Measurements from ENCODE around the gene ANKRD42. TPM values are rescaled to one million over a fixed set of nuclear protein-coding genes. Genes with fewer than 3 reads are reported as not detected.

ANKRD42 gene
- total and polyA plus RNA-seq, 2 of the 8 experiments (the other 6 are each of a cell fraction or from before 2014, with no cell fraction given) = 2.0 to 5.5 TPM

GRCh38 chr11:83252941-83253340 lies 59.4 kb downstream of the ANKRD42 start:
- Histone ChIP-seq H2BK20ac (ENCODE audit: low read length) (no peak overlapping the region), H3K4me3 (ENCODE audit: extremely low read depth in 1 of 4, insufficient read depth in 2 of 4, low read depth in 3 of 4, low read length in 4 of 4) (no peak overlapping the region), H3K9ac (replicated peaks in 1 of 4; ENCODE audit: extremely low read depth in 1 of 4, low read depth in 3 of 4, low read length in 3 of 4) (no peak overlapping the region), H3K79me1 (ENCODE audit: low read depth, low read length) (no peaks in the 10 kb centered on the region), H4K20me1 (replicated peaks in 1 of 2; ENCODE audit: control insufficient read depth in 1 of 2, insufficient read depth in 2 of 2, low read length in 2 of 2) (peaks cover 0 to 1% of the 10 kb centered on the region in 2 experiments), H3K23me2 (ENCODE audit: low read depth, low read length) (no peaks in the 10 kb centered on the region; the same call in 1 of the 2 replicates), H3K4me2 (ENCODE audit: insufficient read depth in 1 of 2, low read depth in 2 of 2, low read length in 2 of 2) (no peak overlapping the region), H2BK15ac (ENCODE audit: low read length) (no peak overlapping the region), H3K79me2 (ENCODE audit: control insufficient read depth in 1 of 2, insufficient read depth in 2 of 2, low read length in 2 of 2) (no peaks in the 10 kb centered on the region), H4K5ac (ENCODE audit: insufficient read length, low read depth, low read length) (no peak overlapping the region), H3K56ac (replicated peaks; ENCODE audit: insufficient read length, low read depth, low read length) (no peak overlapping the region), H3K23ac (ENCODE audit: insufficient read length) (no peak overlapping the region), H2BK12ac (ENCODE audit: low read depth, low read length) (no peak overlapping the region), H2BK5ac (ENCODE audit: low read depth, low read length) (no peak overlapping the region), H3K4me1 (replicated peaks in 1 of 4; ENCODE audit: control insufficient read depth in 3 of 4, insufficient read depth in 4 of 4, low read length in 3 of 4) (no peaks in the 10 kb centered on the region), H3K18ac (ENCODE audit: extremely low read depth, low read length) (no peak overlapping the region), H3K9me3 (ENCODE audit: insufficient read depth in 2 of 2, low read depth in 1 of 2, low read length in 1 of 2) (no peaks in the 10 kb centered on the region), H4K8ac (ENCODE audit: extremely low read depth, insufficient read depth, low read length) (no peak overlapping the region), H3K4ac (replicated peaks; ENCODE audit: insufficient read length, low read depth, low read length) (no peak overlapping the region), H2BK120ac (replicated peaks; ENCODE audit: low read depth, low read length) (no peak overlapping the region), H2AK5ac (ENCODE audit: low read depth, low read length) (no peak overlapping the region), H3K36me3 (ENCODE audit: control insufficient read depth in 2 of 4, insufficient read depth in 4 of 4, low read length in 3 of 4) (no peaks in the 10 kb centered on the region; a peak in 1 of 8 replicates), H4K91ac (replicated peaks; ENCODE audit: insufficient read length, low read length) (no peak overlapping the region), H2AFZ (ENCODE audit: low read length) (no peak overlapping the region), H3K27ac (ENCODE audit: low read depth, low read length) (no peak overlapping the region), H3K14ac (ENCODE audit: insufficient read length) (no peak overlapping the region), H3K27me3 (replicated peaks in 1 of 4; ENCODE audit: control insufficient read depth in 3 of 4, extremely low read depth in 1 of 4, insufficient read depth in 3 of 4, low read length in 3 of 4) (no peaks in the 10 kb centered on the region)
- CTCF ChIA-PET (ENCODE audit: partially characterized antibody) = interaction anchor here (0.7 to 1.9 kb wide), 5 partner anchors 9 to 565 kb away, joined by 3 to 6 read pairs (median 4); no protein-coding TSS in a partner anchor
- 95% methylated on average over 2 of the region's 2 CpGs; no CpG with 5 or more reads in 1 of the 2 experiments for WGBS, 2 experiments (ENCODE audit: extremely low coverage in 1 of 2, insufficient coverage in 1 of 2, insufficient read length in 1 of 2, insufficient replicate concordance in 2 of 2, low coverage in 1 of 2, low lambda C conversion rate in 2 of 2, missing lambda C conversion rate in 1 of 2)
- POLR2A ChIA-PET (ENCODE audit: partially characterized antibody) = interaction anchor here (0.7 kb wide), 1 partner anchor 34 kb away, joined by 3 read pairs; no protein-coding TSS in a partner anchor
- FAIRE-seq = no peak
- no peak for DNase-seq (ENCODE audit: low read depth in 1 of 2, low spot score in 2 of 2)
- TF ChIP-seq NRF1 (IDR thresholded peaks at IDR 0.05; ENCODE audit: low read depth, low read length) (no peak), ASH2L (IDR thresholded peaks at IDR 0.05; ENCODE audit: low read length) (no peak), RNF2 (IDR thresholded peaks at IDR 0.05; ENCODE audit: borderline replicate concordance, low read depth, low read length, missing control alignments, poor library complexity, severe bottlenecking) (no peak), KDM4A (IDR thresholded peaks at IDR 0.05; ENCODE audit: low read depth, low read length, severe bottlenecking) (no peak), ATF2 (IDR thresholded peaks at IDR 0.05; ENCODE audit: low read length) (no peak), PHF8 (conservative IDR thresholded peaks at IDR 0.05; ENCODE audit: low read depth, low read length) (no peak), SP2 (IDR thresholded peaks at IDR 0.05; ENCODE audit: low read length) (no peak), NANOG (IDR thresholded peaks at IDR 0.05; ENCODE audit: insufficient read depth, low read depth, low read length, poor library complexity, severe bottlenecking) (no peak), CTBP2 (IDR thresholded peaks at IDR 0.05; ENCODE audit: borderline replicate concordance, insufficient read depth, insufficient read length, low read length) (no peak), SP1 (IDR thresholded peaks at IDR 0.05; ENCODE audit: low read depth, low read length) (no peak)
- TF ChIP-seq, protein P1, sequence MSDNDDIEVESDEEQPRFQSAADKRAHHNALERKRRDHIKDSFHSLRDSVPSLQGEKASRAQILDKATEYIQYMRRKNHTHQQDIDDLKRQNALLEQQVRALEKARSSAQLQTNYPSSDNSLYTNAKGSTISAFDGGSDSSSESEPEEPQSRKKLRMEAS (IDR thresholded peaks at IDR 0.05) = no peak

Data from H1 (cell line).